K562 (cell line): ENCODE data around the gene ZNF593OS. TPM values are rescaled to one million over a fixed set of nuclear protein-coding genes. Genes with fewer than 3 reads are reported as not detected.

Source experiments
- ARNT ChIP-seq, 2 experiments: fragments of 450-650 bp; IDR thresholded peaks; 2 replicates each; pipeline ENCODE4 v1.6.1; 2016; ENCODE audit warnings: mild to moderate bottlenecking in 1 of 2
- CHCHD3 ChIP-seq: fragments of 250-450 bp; sonication (Bioruptor Pico); IDR thresholded peaks from 2 replicates; pipeline ENCODE4 v2.1.2; 2022; ENCODE audit warnings: mild to moderate bottlenecking
- ELF1 ChIP-seq: fragments of 200-800 bp; sonication (Bioruptor generic); IDR thresholded peaks from 2 replicates; pipeline ENCODE4 v1.6.1; 2016; ENCODE audit warnings: missing genetic modification characterization, missing compliant biosample characterization
- EP400 ChIP-seq: fragments of 450-650 bp; IDR thresholded peaks from 2 replicates; pipeline ENCODE4 v1.6.1; 2017; ENCODE audit warnings: antibody characterized with exemption, mild to moderate bottlenecking, moderate library complexity
- HSF4 ChIP-seq: fragments of 250-450 bp; sonication (Bioruptor Pico); IDR thresholded peaks from 2 replicates; pipeline ENCODE4 v2.1.2; 2022; ENCODE audit warnings: mild to moderate bottlenecking, moderate library complexity, borderline replicate concordance
- KDM2B ChIP-seq: fragments of 250-450 bp; sonication (Bioruptor Pico); IDR thresholded peaks from 2 replicates; pipeline ENCODE4 v1.8.0; 2021; ENCODE audit warnings: mild to moderate bottlenecking, moderate library complexity
- LEF1 ChIP-seq: fragments of 450-650 bp; IDR thresholded peaks from 2 replicates; pipeline ENCODE4 v1.6.1; 2016; ENCODE audit warnings: mild to moderate bottlenecking
- MEF2D ChIP-seq: conservative IDR thresholded peaks from 2 replicates; pipeline ENCODE4 v1.6.1; 2016; ENCODE audit warnings: low read depth, missing genetic modification characterization, missing compliant biosample characterization
- MYBL2 ChIP-seq, 2 experiments: fragments of 450-650 bp in 1 of 2; sonication (generic) in 1 of 2; formaldehyde crosslinking in 1 of 2; IDR thresholded peaks; 2 replicates each; pipeline versions ENCODE4 v1.6.1 to v1.8.1; 2017 to 2022; ENCODE audit warnings: borderline replicate concordance in 1 of 2, inconsistent platforms in 1 of 2, low read depth in 1 of 2, mild to moderate bottlenecking in 1 of 2, missing genetic modification reagents in 1 of 2, moderate library complexity in 1 of 2
- NKRF ChIP-seq: fragments of 450-650 bp; IDR thresholded peaks from 2 replicates; pipeline ENCODE4 v1.6.1; 2016; ENCODE audit warnings: borderline replicate concordance
- NR3C1 ChIP-seq: sonication (generic); formaldehyde crosslinking; IDR thresholded peaks from 2 replicates; pipeline ENCODE4 v1.8.1; 2022; ENCODE audit warnings: missing genetic modification reagents
- SMAD4 ChIP-seq: fragments of 250-450 bp; sonication (Bioruptor Pico); conservative IDR thresholded peaks from 2 replicates; pipeline ENCODE4 v1.8.0; 2021; ENCODE audit warnings: inconsistent platforms, mild to moderate bottlenecking, moderate library complexity
- TAF7 ChIP-seq: fragments of 450-650 bp; IDR thresholded peaks from 2 replicates; pipeline ENCODE4 v1.6.1; 2016; ENCODE audit warnings: missing genetic modification characterization, missing compliant biosample characterization
- ZNF280B ChIP-seq: fragments of 250-450 bp; sonication (Bioruptor Pico); IDR thresholded peaks from 2 replicates; pipeline ENCODE4 v1.5.1; 2021; ENCODE audit warnings: mild to moderate bottlenecking
- ZNF324 ChIP-seq: fragments of 250-450 bp; sonication (Bioruptor Pico); IDR thresholded peaks from 2 replicates; pipeline ENCODE4 v1.4.0; 2020; ENCODE audit warnings: mild to moderate bottlenecking
- ZNF609 ChIP-seq: sonication (generic); formaldehyde crosslinking; IDR thresholded peaks from 2 replicates; pipeline ENCODE4 v1.8.1; 2023; ENCODE audit warnings: missing genetic modification reagents, mild to moderate bottlenecking, borderline replicate concordance
- ZNF740 ChIP-seq, 3 experiments: fragments of 200-800 bp in 1 of 3; sonication (Bioruptor generic) in 1 of 3; sonication (generic) in 1 of 3; formaldehyde crosslinking in 1 of 3; IDR thresholded peaks; 2 replicates each; pipeline versions ENCODE4 v1.6.1 to v1.8.0; 2016 to 2022; ENCODE audit warnings: mild to moderate bottlenecking in 2 of 3, missing compliant biosample characterization in 2 of 3, missing genetic modification characterization in 2 of 3, missing genetic modification reagents in 1 of 3
- polyA plus RNA-seq, 8 experiments: library from polyadenylated mRNA; depleted of rRNA in 4 of 8; stranded (reverse) in 5 of 8; unstranded in 3 of 8; fragments of >200 nt; fragmentation: Nextera tagmentation in 2 of 8; fragmentation: Illumina TruSeq in 1 of 8; extraction: Ambion mirVana in 2 of 8; extraction: Trizol in 1 of 8; gene quantifications; 2 replicates each; pipeline versions ENCODE4 v1.2.1 to v1.2.3, GENCODE V29; 2011 to 2014; ENCODE audit warnings: inconsistent platforms in 1 of 8, missing spikeins in 1 of 8
- total RNA-seq, 7 experiments: library from RNA; depleted of rRNA in 6 of 7; stranded (reverse); fragments of >200 nt in 6 of 7; fragmentation: Illumina TruSeq in 2 of 7; extraction: Trizol in 2 of 7; gene quantifications; 2 replicates each; pipeline versions ENCODE4 v1.2.1 to v1.2.3, GENCODE V29; 2011 to 2021; ENCODE audit warnings: low replicate concordance in 1 of 7

The ZNF593OS gene
- total and polyA plus RNA-seq, 9 of the 15 experiments (the other 6 are each of a cell fraction or from before 2014, with no cell fraction given) = 0.24 to 0.27 TPM; not detected in 7

- TF ChIP-seq CHCHD3 (CRISPR knock-in tag) = no peak
- no peak for TF ChIP-seq MEF2D (tag)
- no peak for TF ChIP-seq TAF7 (tag)
- TF ChIP-seq KDM2B (CRISPR knock-in tag) = peak; percentile 96
- peak; percentile 82 for TF ChIP-seq ZNF609 (CRISPR knock-in tag)
- TF ChIP-seq LEF1 = no peak
- peak; percentile 94 for TF ChIP-seq SMAD4 (CRISPR knock-in tag)
- peak; percentile 83 for TF ChIP-seq NR3C1
- no peak for TF ChIP-seq HSF4 (CRISPR knock-in tag)
- TF ChIP-seq ZNF324 (CRISPR knock-in tag) = 0 out of 2 replicates have a peak, but pooled peaks have one; percentile 19
- no peak for TF ChIP-seq MYBL2 (IDR thresholded peaks at IDR 0.05; ENCODE audit: low read depth)
- no peak for TF ChIP-seq MYBL2 (CRISPR knock-in tag; IDR thresholded peaks at IDR 0.05; ENCODE audit: borderline replicate concordance)
- peak; percentile 46; the same call in 1 of the 2 replicates for TF ChIP-seq NKRF
- TF ChIP-seq ZNF740 (CRISPR knock-in tag; IDR thresholded peaks at IDR 0.05) = no peak; the same call in 1 of the 2 replicates
- no peak for TF ChIP-seq ZNF740 (tag; IDR thresholded peaks at IDR 0.05)
- TF ChIP-seq EP400 = peak; percentile 87
- no peak for TF ChIP-seq ARNT (IDR thresholded peaks at IDR 0.05)
- TF ChIP-seq ELF1 (tag) = peak; percentile 81
- TF ChIP-seq ZNF280B (CRISPR knock-in tag) = no peak
Observed at GRCh38 chr1:26161415-26162219, 10.0 kb downstream of the ZNF593OS start (continued).
